ENCODE results near the gene FAM200C. TPM values are rescaled to one million over a fixed set of nuclear protein-coding genes. Genes with fewer than 3 reads are reported as not detected.

FAM200C gene
- total RNA-seq, 2 donors from 2014 or later = 0.69 to 3.5 TPM

DNA sequence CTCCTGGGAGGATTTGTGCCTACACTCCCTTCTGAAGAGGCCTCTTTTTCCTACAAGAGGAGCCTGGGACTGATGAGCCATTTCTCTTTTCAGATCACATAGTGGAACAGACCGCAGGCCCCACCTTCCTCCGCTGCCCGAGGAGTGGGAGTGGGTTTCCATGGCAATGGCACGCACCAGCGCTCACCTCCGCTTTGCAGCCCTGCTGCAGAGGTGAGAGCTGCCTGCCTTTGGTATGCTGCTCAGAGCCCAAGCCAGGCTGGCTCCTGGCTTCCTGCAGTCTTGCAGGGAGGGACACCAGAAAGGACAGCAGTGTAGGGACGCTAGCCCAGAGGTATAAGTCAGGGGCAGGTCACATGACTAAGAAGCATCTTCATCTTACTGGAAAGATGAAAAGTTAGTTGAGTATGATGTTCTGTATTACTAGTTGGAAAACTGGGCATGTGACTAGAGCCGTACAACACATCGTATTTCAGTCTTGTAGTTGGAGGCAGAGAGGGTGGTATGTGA lies 34.2 kb upstream of the FAM200C start:
- Mint-ChIP-seq H3K36me3 (ENCODE audit: low read depth) (peaks cover 3% of the 10 kb centered on the region), H3K27me3 (peaks cover 12% of the 10 kb centered on the region), H3K4me1 (peaks cover 11% of the 10 kb centered on the region), H3K27ac (peak overlapping the region; percentile 62), H3K9me3 (no peaks in the 10 kb centered on the region), H3K4me3 (peak overlapping the region; percentile 59)
- ATAC-seq (replicated peaks) = peak; percentile 65

DNA sequence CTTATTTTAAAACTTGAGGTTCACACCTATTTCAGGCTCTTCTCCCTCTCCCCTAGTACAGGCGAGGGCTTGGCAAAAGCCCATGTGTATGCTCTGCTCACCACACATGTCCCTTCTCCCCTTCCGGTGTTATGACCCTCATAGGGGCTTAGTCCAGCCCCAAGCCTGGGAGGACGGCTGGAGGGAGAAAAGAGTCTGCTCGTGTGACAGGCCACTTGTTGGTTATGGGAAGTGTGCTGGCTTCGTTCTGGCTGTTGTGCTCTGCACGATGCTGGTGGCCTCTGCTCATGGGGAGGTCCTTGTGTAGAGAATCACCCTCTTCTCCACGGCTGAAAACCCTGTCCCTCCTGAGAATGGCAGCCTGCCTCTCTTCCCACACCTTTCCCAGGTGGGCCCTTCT lies 32.9 kb upstream of the FAM200C start:
- Mint-ChIP-seq H3K36me3 (ENCODE audit: low read depth) (peaks cover 16% of the 10 kb centered on the region), H3K4me1 (peaks cover 6% of the 10 kb centered on the region), H3K27me3 (peaks cover 12% of the 10 kb centered on the region), H3K9me3 (no peaks in the 10 kb centered on the region), H3K27ac (no peak overlapping the region), H3K4me3 (no peak overlapping the region)
- no peak for ATAC-seq (replicated peaks)

DNA sequence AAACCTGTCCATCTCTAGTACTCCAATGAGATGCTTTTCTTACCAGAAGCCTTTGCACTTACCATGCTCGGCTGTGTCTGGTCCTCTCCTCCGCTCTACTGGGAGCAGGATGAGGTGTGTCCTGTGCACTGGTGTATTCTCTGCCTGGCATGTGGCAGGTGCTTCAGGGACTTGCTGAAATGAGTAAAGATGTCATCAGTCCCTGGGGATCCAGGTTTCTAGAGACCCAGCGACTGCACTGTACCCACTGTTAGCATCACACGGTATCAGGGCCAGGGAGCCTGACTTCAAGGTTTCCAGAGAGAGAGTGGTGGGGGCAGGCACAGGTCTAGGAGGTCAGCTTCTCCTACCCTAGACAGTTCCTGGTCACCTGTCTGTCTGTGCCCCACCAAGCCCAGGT lies 32.3 kb upstream of the FAM200C start:
- Mint-ChIP-seq H3K9me3 (no peaks in the 10 kb centered on the region), H3K36me3 (ENCODE audit: low read depth) (peaks cover 22% of the 10 kb centered on the region), H3K4me3 (no peak overlapping the region), H3K27ac (no peak overlapping the region), H3K27me3 (peaks cover 12% of the 10 kb centered on the region), H3K4me1 (peaks cover 6% of the 10 kb centered on the region)
- no peak for ATAC-seq (replicated peaks)

DNA sequence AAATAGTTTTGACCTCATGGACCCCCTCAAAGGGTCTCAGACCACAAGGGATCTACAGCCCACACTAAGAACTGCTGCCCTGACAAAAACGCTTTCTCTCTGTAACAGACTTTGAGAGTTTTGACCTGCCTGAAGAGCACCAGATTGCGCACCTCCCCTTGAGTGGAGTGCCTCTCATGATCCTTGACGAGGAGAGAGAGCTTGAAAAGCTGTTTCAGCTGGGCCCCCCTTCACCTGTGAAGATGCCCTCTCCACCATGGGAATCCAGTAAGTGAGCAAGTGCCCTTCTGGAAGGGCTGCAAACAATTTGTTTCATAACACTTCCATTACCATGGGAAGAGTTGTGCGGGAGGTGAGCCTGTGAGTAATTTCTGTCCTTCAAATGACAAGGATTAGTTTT lies 27.8 kb upstream of the FAM200C start:
- ATAC-seq (replicated peaks) = no peak
- no peak overlapping the region for H3K27ac Mint-ChIP-seq
- no peaks in the 10 kb centered on the region for H3K9me3 Mint-ChIP-seq
- peaks cover 18% of the 10 kb centered on the region for H3K4me1 Mint-ChIP-seq
- peaks cover 58% of the 10 kb centered on the region for H3K36me3 Mint-ChIP-seq (ENCODE audit: low read depth)
- no peak overlapping the region for H3K4me3 Mint-ChIP-seq
- H3K27me3 Mint-ChIP-seq = no peaks in the 10 kb centered on the region

DNA sequence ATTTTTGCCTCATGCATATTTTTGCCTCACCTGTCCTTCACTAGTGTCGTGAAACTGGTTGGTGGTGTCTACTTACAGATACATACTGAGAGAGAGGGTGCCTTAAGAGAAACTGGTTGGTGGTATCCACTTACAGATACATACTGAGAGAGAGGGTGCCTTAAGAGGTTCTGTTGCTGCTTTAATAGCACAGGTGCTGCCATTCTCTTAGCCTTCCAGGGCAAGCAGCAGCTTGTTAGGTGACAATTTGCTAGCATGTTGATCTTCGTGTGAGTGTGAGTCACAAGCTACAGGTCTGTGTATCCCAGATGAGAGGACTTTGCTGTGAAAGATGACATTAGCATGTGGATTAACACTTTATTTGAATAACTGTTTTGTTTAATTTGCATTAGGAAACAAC lies 23.2 kb upstream of the FAM200C start:
- Mint-ChIP-seq H3K27ac (peak overlapping the region; percentile 89), H3K36me3 (ENCODE audit: low read depth) (peaks cover 68% of the 10 kb centered on the region), H3K27me3 (no peaks in the 10 kb centered on the region), H3K4me3 (peak overlapping the region; percentile 93), H3K9me3 (no peaks in the 10 kb centered on the region), H3K4me1 (peaks cover 33% of the 10 kb centered on the region)
- ATAC-seq (replicated peaks) = no peak

DNA sequence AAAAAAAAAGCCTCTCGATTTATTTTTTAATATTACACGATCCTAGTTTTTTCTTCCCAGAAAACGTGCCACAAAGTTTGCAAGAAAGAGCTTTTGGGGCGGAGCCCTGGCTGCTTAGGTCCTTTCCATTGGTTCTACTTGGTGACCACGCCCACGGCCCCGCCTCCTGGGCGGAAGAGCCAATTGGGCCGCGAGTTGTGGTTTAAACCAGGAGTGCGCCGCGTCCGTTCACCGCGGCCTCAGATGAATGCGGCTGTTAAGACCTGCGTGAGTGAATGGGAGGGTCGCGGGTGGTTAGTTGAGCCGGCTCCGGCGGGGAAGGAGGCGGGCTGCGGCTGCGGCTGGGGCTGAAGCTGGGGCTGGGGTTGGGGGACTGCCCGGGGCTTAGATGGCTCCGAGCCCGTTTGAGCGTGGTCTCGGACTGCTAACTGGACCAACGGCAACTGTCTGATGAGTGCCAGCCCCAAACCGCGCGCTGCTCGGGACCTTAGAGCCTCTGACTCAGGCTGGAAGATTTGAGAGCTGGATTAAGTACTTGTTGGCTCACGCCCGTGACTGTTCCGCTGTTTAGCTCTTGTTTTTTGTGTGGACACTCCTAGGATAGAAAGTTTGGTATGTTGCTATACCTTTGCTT lies 21.9 kb upstream of the FAM200C start, which contains the start of gene PTTG1:
PTTG1 (plus strand) TSS at position 231 of the 634 bp plus-strand sequence. CDS start 458 bp downstream, outside the sequence.
- Mint-ChIP-seq H3K27ac (peak within 1 kb of the TSS; percentile 89), H3K27me3 (no peaks in the 10 kb centered on the region), H3K9me3 (no peaks in the 10 kb centered on the region), H3K4me1 (peaks cover 40% of the 10 kb centered on the region), H3K4me3 (peak within 1 kb of the TSS; percentile 93), H3K36me3 (ENCODE audit: low read depth) (peaks cover 65% of the 10 kb centered on the region)
- peak; percentile 84 for ATAC-seq (replicated peaks)

DNA sequence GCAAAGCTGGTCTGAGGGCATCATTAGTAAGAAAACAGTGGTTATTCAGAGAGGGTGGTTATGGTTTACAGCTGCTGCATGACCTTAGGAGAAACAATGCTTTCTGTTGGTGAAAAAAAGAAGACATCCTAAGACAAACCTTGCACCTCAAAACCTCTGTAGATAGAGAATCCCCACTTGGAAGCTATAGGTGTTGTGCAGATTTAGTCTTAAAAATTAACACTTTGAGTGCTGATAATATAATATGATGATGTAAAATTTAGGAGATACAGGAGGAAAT lies 20.4 kb upstream of the FAM200C start:
- ATAC-seq (replicated peaks) = no peak
- Mint-ChIP-seq H3K27ac (peak overlapping the region; percentile 96), H3K4me3 (peak overlapping the region; percentile 93), H3K27me3 (no peaks in the 10 kb centered on the region), H3K36me3 (ENCODE audit: low read depth) (peaks cover 74% of the 10 kb centered on the region), H3K9me3 (no peaks in the 10 kb centered on the region), H3K4me1 (peaks cover 53% of the 10 kb centered on the region)

DNA sequence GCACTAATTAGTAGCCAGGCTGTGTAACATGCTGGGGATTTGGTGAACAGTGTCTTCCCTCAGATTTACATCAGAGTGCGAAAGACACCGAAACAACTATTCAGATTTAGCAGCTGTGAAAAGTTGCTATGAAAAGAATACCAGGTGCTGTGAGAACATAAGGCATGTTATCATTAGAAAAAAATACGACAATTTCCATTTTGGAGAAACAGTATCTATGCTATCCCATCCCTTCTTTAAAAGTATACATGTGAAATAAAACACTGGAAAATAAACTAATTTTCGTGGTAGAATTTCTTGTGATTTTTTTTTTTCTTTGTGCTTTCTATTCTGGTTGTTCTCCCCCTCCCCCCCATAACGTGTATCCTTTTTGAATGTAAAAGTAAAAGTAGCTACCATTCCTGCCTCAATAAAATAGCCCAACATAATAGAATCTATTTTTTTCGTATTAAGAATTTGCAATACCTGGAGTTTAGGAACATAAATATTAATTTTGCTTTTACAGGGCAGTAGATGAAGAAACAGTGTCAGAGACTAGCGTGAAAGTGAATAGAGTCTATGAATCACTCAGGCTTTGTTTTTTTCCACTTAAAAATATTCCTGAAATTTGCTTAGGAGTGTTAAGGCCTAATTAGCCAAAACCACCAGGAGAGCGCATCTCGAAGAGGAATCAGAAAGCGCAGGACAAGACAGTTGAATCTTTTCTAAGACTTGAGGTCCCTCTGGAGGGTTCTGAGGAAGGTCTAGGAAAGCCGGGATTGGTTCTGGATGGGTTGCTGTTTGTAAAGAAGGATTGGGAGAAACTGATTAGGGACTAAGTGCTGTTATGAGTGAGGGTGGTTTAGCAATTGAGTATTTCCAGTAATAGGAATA lies 19.8 kb upstream of the FAM200C start:
- Mint-ChIP-seq H3K27ac (peak overlapping the region; percentile 96), H3K4me3 (peak overlapping the region; percentile 93), H3K9me3 (no peaks in the 10 kb centered on the region), H3K4me1 (peaks cover 49% of the 10 kb centered on the region), H3K36me3 (ENCODE audit: low read depth) (peaks cover 74% of the 10 kb centered on the region), H3K27me3 (no peaks in the 10 kb centered on the region)
- no peak for ATAC-seq (replicated peaks)

DNA sequence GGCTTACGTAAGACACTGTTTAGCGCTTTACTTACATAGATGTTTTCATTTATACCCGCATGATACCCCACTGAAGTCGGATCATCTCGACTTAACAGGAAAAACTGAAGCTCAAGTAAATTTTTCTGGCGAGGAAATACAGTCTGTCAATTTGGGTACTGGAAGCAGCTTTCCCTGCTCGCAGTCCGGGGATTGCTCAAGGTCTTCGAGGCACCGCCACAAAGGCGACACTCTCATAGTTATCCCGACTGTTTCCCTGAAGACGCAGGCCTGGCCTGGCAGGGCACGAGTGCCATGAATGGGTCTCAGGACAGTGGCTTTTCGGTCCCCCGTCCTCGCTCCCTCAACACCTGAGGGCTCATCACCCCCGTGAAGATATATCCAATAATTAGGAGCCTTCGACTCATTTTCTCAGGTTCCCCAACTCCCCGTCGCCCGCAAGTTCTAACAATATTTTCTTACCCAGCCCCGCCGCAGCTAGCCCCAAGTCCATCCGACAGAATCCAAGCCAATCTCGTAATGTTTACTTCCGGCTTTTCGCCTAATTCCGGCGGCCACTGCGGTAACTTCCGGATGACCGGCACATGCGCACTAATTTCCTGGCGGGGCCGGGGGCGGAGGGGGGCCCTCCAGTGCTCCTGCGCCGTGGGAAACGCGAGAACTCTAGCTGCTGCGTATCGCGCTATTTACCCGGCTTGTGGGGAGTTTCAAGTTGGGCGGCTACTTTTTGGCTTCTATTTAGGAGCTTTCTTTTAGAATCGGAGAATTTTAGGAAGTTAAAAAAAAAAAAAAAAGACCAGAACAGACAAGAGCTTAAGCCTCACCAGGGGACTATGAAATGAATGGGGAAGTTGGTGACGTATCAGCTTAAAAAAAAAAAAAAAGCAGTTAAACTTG lies 19.0 kb upstream of the FAM200C start, which contains the start of gene SLU7:
SLU7 (minus strand) TSS at position 521 of the 897 bp plus-strand sequence. CDS start 3,787 bp downstream, outside the sequence.
- Mint-ChIP-seq H3K27me3 (no peaks in the 10 kb centered on the region), H3K4me3 (peak within 1 kb of the TSS; percentile 93), H3K4me1 (peaks cover 42% of the 10 kb centered on the region), H3K36me3 (ENCODE audit: low read depth) (peaks cover 74% of the 10 kb centered on the region), H3K9me3 (no peaks in the 10 kb centered on the region), H3K27ac (peak within 1 kb of the TSS; percentile 96)
- peak; percentile 75 for ATAC-seq (replicated peaks)

DNA sequence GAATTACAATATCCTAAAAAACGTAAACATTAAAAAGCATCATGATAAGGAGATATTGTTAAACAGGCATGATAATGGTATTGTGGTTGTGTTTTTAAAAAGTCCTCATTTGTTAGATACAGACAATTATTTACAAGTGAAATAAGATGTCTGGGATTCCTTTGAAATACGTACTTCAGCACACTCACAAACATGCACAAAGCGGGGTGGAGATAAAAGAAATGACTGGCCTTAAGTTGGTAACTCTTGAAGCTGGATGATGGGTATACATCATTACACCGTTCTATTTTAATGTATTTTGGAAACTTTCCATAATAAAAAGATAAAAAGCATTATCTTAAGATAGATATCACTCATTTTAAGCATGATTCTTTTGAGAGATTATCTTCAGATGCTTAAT lies 1.0 kb downstream of the FAM200C start:
- no peak for ATAC-seq (replicated peaks)
- Mint-ChIP-seq H3K4me1 (peaks cover 8% of the 10 kb centered on the region), H3K27ac (peak overlapping the region; percentile 90), H3K4me3 (peak overlapping the region; percentile 86), H3K36me3 (ENCODE audit: low read depth) (peaks cover 38% of the 10 kb centered on the region), H3K9me3 (no peaks in the 10 kb centered on the region), H3K27me3 (no peaks in the 10 kb centered on the region)

DNA sequence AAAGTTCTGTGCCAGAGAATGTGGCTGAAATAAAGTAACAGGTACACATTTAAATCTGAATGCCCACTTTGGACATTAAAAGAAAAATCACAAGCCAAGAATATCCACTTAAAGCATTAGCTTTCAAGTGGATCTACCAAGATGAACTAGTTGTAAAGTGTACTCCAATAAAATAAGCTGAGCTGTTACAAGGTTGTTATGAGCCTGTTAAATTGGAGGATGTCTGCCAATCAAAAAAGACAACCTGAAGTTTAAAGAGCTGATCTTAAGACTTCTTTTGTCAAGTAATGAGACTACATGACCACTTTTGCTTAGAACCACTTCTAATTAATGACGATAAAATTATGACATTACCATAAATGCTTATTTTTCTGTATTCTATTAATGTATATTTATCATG lies 2.4 kb downstream of the FAM200C start:
- H3K27me3 Mint-ChIP-seq = no peaks in the 10 kb centered on the region
- H3K36me3 Mint-ChIP-seq (ENCODE audit: low read depth) = peaks cover 25% of the 10 kb centered on the region
- H3K4me3 Mint-ChIP-seq = no peak overlapping the region
- peaks cover 8% of the 10 kb centered on the region for H3K4me1 Mint-ChIP-seq
- H3K9me3 Mint-ChIP-seq = no peaks in the 10 kb centered on the region
- H3K27ac Mint-ChIP-seq = no peak overlapping the region
- ATAC-seq (replicated peaks) = no peak

DNA sequence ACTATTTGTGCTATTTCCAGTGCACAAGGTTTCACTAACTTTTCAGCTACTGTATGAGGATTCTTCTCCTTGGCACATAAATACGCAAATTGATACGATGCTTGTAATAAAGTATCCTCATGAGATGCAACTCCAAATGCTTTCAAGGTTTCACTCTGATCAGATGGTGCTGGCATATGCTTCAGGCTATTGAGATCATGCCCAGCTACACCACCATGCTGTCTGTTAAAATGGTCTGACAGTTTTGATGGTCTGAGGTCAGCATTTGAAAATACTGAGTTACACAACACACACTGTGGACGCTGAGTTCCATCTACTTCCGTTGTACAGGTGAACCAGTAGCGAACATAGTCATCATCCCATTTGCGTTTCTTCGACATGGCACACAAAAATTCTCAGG lies 4.7 kb downstream of the FAM200C start:
- Mint-ChIP-seq H3K36me3 (ENCODE audit: low read depth) (peaks cover 5% of the 10 kb centered on the region), H3K4me3 (no peak overlapping the region), H3K4me1 (peaks cover 6% of the 10 kb centered on the region), H3K27ac (no peak overlapping the region), H3K27me3 (no peaks in the 10 kb centered on the region), H3K9me3 (no peaks in the 10 kb centered on the region)
- no peak for ATAC-seq (replicated peaks)

DNA sequence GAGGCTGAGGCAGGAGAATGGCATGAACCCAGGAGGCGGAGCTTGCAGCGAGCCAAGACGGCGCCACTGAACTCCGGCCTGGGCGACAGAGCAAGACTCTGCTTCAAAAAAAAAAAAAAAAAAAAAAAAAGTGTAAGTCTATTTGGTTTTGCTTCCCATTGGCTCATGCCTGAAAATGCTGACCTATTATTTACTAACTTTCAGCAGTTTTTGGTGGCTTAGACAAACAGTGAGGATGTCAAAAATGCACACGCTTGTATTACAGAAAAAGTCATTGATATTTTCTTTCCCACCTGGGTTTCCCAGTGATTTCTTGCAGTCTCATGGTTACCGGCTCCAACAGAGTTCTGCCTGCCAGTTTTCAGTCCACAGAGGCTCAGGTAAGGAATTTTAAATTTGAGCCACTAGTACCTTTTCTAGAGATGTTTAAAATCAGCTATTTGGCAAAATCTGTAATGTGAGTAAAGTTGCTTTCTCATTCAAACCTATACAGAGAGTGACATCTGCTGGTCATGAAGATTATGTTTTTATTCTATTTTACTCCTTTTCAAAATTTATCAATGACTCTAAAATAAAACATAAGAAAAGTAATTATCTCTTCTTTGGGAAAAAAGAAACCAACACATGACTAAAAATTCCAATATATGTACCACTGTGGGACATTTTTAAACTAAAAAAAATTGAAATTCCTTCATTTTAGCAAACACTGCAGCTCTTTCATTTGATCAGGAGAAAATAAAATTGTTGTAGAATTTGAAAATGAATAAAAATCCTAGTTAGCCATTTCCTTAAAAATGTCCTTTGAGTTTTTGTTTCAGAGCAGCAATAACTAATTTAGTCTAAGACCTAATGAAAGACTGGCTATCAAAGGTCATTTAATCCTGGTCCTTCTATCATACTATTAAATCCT lies 8.8 kb downstream of the FAM200C start:
- no peak for ATAC-seq (replicated peaks)
- H3K27ac Mint-ChIP-seq = no peak overlapping the region

More for the DNA sequence above, 8.8 kb downstream of the FAM200C start:
- Mint-ChIP-seq H3K4me1 (no peaks in the 10 kb centered on the region), H3K27me3 (no peaks in the 10 kb centered on the region), H3K36me3 (ENCODE audit: low read depth) (no peaks in the 10 kb centered on the region), H3K9me3 (peaks cover 12% of the 10 kb centered on the region), H3K4me3 (no peak overlapping the region)

All from activated T-helper 17 cell treated with anti-CD3 and anti-CD28 coated beads, Interleukin-2, amount 50 U/mL, for 72 hours (primary cell).